Natural killer cell treated with Interleukin-12 subunit alpha and Interleukin-12 subunit beta and Interleukin-15 and Interleukin-18, amount 100 ng/mL, for 72 hours (primary cell): ENCODE measurements around the gene HK3. TPM values are rescaled to one million over a fixed set of nuclear protein-coding genes. Genes with fewer than 3 reads are reported as not detected.

Experiments used
- ATAC-seq, 2 donors: fragments of 150-1000 bp; cut with Tn5 transposase in 1 of 2; sonication (Bioruptor Pico), chemical (Tn5 transposase) in 1 of 2; 2 replicates each; pipeline ENCODE4 v1.10.0; 2021
- DNase-seq: peaks from one replicate; pipeline ENCODE4 v3.0.0; 2022; ENCODE audit warnings: low spot score
- H3K27ac Mint-ChIP-seq, 2 donors: 1 replicate in 1 of 2; 2 replicates in 1 of 2; pipeline ENCODE4 v1.8.0; 2022; ENCODE audit warnings: mixed read lengths in 2 of 2, mild to moderate bottlenecking in 1 of 2, moderate library complexity in 1 of 2
- H3K27me3 Mint-ChIP-seq, 2 donors: 1 replicate in 1 of 2; 2 replicates in 1 of 2; pipeline ENCODE4 v1.8.0; 2022; ENCODE audit warnings: mixed read lengths in 2 of 2
- H3K36me3 Mint-ChIP-seq: one replicate; pipeline ENCODE4 v1.8.0; 2022; ENCODE audit warnings: mixed read lengths
- H3K4me1 Mint-ChIP-seq, 2 donors: 1 replicate in 1 of 2; 2 replicates in 1 of 2; pipeline ENCODE4 v1.8.0; 2022; ENCODE audit warnings: low read depth in 2 of 2, mixed read lengths in 2 of 2, mild to moderate bottlenecking in 1 of 2
- H3K4me3 Mint-ChIP-seq: one replicate; pipeline ENCODE4 v1.8.0; 2022; ENCODE audit warnings: mixed read lengths
- H3K9me3 Mint-ChIP-seq: 2 replicates; pipeline ENCODE4 v1.8.0; 2022; ENCODE audit warnings: mixed read lengths
- total RNA-seq, 2 donors: library from RNA; stranded (reverse); gene quantifications; one replicate each; pipeline ENCODE4 v1.2.3, GENCODE V29; 2022

The HK3 gene
- total RNA-seq, 2 donors from 2014 or later: 0.36 to 13.3 TPM

GRCh38 chr5:176835918-176836317, 63.2 kb downstream of the HK3 start:
- peaks cover 11 to 14% of the 10 kb centered on the region in 2 donors for H3K27me3 Mint-ChIP-seq
- DNase-seq: no peak
- no peaks in the 10 kb centered on the region for H3K4me1 Mint-ChIP-seq
- H3K36me3 Mint-ChIP-seq: no peaks in the 10 kb centered on the region
- no peak overlapping the region for H3K27ac Mint-ChIP-seq
- no peak overlapping the region for H3K4me3 Mint-ChIP-seq
- ATAC-seq: no peak
- H3K9me3 Mint-ChIP-seq: no peaks in the 10 kb centered on the region

DNA sequence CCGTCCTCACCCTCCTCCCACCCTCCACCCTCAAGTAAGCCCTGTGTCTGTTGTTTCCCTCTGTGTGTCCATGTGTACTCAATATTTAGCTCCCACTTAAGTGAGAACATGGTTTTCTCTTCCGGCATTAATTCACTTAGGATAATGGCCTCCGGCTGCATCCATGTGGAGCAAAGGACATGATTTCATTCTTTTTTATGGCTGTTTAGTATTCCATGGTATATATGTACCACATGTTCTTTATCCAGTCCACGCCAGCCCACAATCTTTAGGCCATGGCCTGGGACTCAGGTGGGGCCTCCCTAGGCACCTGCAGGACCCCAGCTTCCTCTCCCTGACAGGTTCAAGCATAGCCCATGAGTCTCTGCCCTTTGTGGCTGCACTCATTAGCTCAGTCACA, 65.9 kb downstream of the HK3 start:
- H3K27me3 Mint-ChIP-seq: peaks cover 11 to 14% of the 10 kb centered on the region in 2 donors
- no peaks in the 10 kb centered on the region for H3K9me3 Mint-ChIP-seq
- no peak for DNase-seq
- ATAC-seq: no peak
- H3K27ac Mint-ChIP-seq: no peak overlapping the region
- peaks cover 0 to 5% of the 10 kb centered on the region in 2 donors for H3K4me1 Mint-ChIP-seq
- H3K36me3 Mint-ChIP-seq: no peaks in the 10 kb centered on the region
- H3K4me3 Mint-ChIP-seq: no peak overlapping the region

GRCh38 chr5:176832162-176832561, 67.0 kb downstream of the HK3 start:
- no peaks in the 10 kb centered on the region for H3K36me3 Mint-ChIP-seq
- peaks cover 11 to 14% of the 10 kb centered on the region in 2 donors for H3K27me3 Mint-ChIP-seq
- no peak overlapping the region for H3K27ac Mint-ChIP-seq
- H3K4me1 Mint-ChIP-seq: peaks cover 0 to 5% of the 10 kb centered on the region in 2 donors
- DNase-seq (no peak), ATAC-seq (no peak)
- no peaks in the 10 kb centered on the region for H3K9me3 Mint-ChIP-seq
- H3K4me3 Mint-ChIP-seq: no peak overlapping the region

DNA sequence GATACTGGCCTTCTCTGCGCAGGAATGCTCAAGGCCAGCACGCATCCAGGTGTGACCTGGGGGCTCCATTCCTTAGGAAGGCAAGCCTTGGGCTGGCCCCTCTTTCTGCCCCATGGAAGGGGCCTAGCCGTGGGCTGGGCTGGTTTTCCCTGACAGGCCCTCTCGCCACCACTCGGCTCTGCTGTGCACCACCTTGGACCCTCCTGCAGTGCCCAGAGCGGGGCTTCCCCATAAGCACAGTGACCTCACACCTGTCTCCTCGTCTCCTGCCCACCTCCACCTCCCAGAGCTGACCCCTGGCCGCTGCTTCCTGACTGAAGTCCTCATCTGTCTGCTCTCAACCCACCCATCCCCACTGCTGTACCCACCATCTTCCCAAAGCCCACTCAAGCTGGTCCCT, 67.7 kb downstream of the HK3 start:
- H3K36me3 Mint-ChIP-seq: no peaks in the 10 kb centered on the region
- peaks cover 11 to 14% of the 10 kb centered on the region in 2 donors for H3K27me3 Mint-ChIP-seq

DNA sequence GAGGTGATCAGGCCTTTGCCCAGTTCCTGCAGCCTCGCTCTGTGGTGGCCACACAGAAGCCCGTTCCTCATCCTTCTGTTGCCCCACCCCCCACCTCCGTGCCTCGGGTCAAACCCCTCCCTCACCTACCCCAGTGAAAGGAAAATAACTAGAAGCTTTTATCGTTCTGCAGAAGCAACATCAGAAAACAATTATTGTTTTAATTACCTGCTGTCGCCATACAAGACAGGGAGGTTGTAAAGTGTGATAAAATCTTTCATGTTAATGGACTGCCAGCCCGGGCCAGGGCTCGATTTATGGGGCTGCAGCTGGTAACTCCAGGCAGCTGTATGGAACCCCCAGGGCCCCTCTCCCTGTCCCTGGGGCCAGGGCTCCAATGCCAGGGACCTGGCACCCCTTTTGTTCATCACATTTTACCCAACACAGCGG, 68.1 kb downstream of the HK3 start:
- ATAC-seq: no peak
- no peak overlapping the region for H3K4me3 Mint-ChIP-seq
- H3K9me3 Mint-ChIP-seq: no peaks in the 10 kb centered on the region
- H3K36me3 Mint-ChIP-seq: no peaks in the 10 kb centered on the region
- no peak overlapping the region for H3K27ac Mint-ChIP-seq
- H3K4me1 Mint-ChIP-seq: peaks cover 0 to 5% of the 10 kb centered on the region in 2 donors
- no peak for DNase-seq
- peaks cover 9 to 14% of the 10 kb centered on the region in 2 donors for H3K27me3 Mint-ChIP-seq

More for the DNA sequence above, 67.7 kb downstream of the HK3 start:
- Mint-ChIP-seq H3K4me3 (no peak overlapping the region), H3K4me1 (peaks cover 0 to 5% of the 10 kb centered on the region in 2 donors), H3K9me3 (no peaks in the 10 kb centered on the region), H3K27ac (no peak overlapping the region)
- ATAC-seq (no peak), DNase-seq (no peak)

Other genes starting within 250 kb of the HK3 start
- not detected for gene UNC5A, start 88.8 kb downstream of the HK3 start, total RNA-seq
- 10 to 100 TPM; 41.3 to 74.9 TPM for gene UIMC1, start 107.4 kb upstream of the HK3 start, total RNA-seq
- gene ZNF346, start 123.3 kb upstream of the HK3 start, total RNA-seq: 10 to 100 TPM; 23.5 to 46.9 TPM
- gene FGFR4, start 187.6 kb upstream of the HK3 start, total RNA-seq: 1 to 10 TPM; 1.9 to 2.0 TPM
- 100 to 1,000 TPM in 1 of 2 donors, 10 to 100 TPM in 1; 96.8 to 166 TPM for gene NSD1, start 234.4 kb upstream of the HK3 start, total RNA-seq